ENCODE results near the gene OPCML. TPM values are rescaled to one million over a fixed set of nuclear protein-coding genes. Genes with fewer than 3 reads are reported as not detected.

OPCML gene
- total RNA-seq, 1 donor from 2014 or later = 0.61 TPM

- no peak for TF ChIP-seq CTCF (IDR thresholded peaks at IDR 0.05; ENCODE audit: partially characterized antibody, unreplicated experiment)
- Mint-ChIP-seq H3K36me3 (ENCODE audit: unreplicated experiment) (no peaks in the 10 kb centered on the region), H3K9me3 (ENCODE audit: unreplicated experiment) (no peaks in the 10 kb centered on the region), H3K4me3 (ENCODE audit: unreplicated experiment) (no peak overlapping the region), H3K4me1 (ENCODE audit: low read depth, unreplicated experiment) (no peaks in the 10 kb centered on the region), H3K27ac (ENCODE audit: unreplicated experiment) (no peak overlapping the region), H3K27me3 (ENCODE audit: unreplicated experiment) (peaks cover 2% of the 10 kb centered on the region)
- no peak for DNase-seq
Measured at GRCh38 chr11:132691848-132692550, 840.3 kb downstream of the OPCML start.

GRCh38 chr11:132686886-132687285 is 845.4 kb downstream of the OPCML start:
- DNase-seq = no peak
- peaks cover 2% of the 10 kb centered on the region for H3K27me3 Mint-ChIP-seq (ENCODE audit: unreplicated experiment)
- H3K4me3 Mint-ChIP-seq (ENCODE audit: unreplicated experiment) = no peak overlapping the region
- peaks cover 3% of the 10 kb centered on the region for H3K4me1 Mint-ChIP-seq (ENCODE audit: low read depth, unreplicated experiment)
- no peaks in the 10 kb centered on the region for H3K36me3 Mint-ChIP-seq (ENCODE audit: unreplicated experiment)
- H3K9me3 Mint-ChIP-seq (ENCODE audit: unreplicated experiment) = no peaks in the 10 kb centered on the region
- no peak overlapping the region for H3K27ac Mint-ChIP-seq (ENCODE audit: unreplicated experiment)
- TF ChIP-seq CTCF (IDR thresholded peaks at IDR 0.05; ENCODE audit: partially characterized antibody, unreplicated experiment) = no peak

GRCh38 chr11:132685174-132685611 is 847.1 kb downstream of the OPCML start:
- Mint-ChIP-seq H3K4me1 (ENCODE audit: low read depth, unreplicated experiment) (peaks cover 5% of the 10 kb centered on the region), H3K36me3 (ENCODE audit: unreplicated experiment) (no peaks in the 10 kb centered on the region), H3K27ac (ENCODE audit: unreplicated experiment) (no peak overlapping the region), H3K4me3 (ENCODE audit: unreplicated experiment) (no peak overlapping the region), H3K9me3 (ENCODE audit: unreplicated experiment) (no peaks in the 10 kb centered on the region), H3K27me3 (ENCODE audit: unreplicated experiment) (peaks cover 2% of the 10 kb centered on the region)
- DNase-seq = no peak
- TF ChIP-seq CTCF (IDR thresholded peaks at IDR 0.05; ENCODE audit: partially characterized antibody, unreplicated experiment) = no peak

- Mint-ChIP-seq H3K4me1 (ENCODE audit: low read depth, unreplicated experiment) (peaks cover 5% of the 10 kb centered on the region), H3K4me3 (ENCODE audit: unreplicated experiment) (no peak overlapping the region), H3K27me3 (ENCODE audit: unreplicated experiment) (peaks cover 2% of the 10 kb centered on the region), H3K9me3 (ENCODE audit: unreplicated experiment) (no peaks in the 10 kb centered on the region), H3K27ac (ENCODE audit: unreplicated experiment) (no peak overlapping the region), H3K36me3 (ENCODE audit: unreplicated experiment) (no peaks in the 10 kb centered on the region)
- no peak for TF ChIP-seq CTCF (IDR thresholded peaks at IDR 0.05; ENCODE audit: partially characterized antibody, unreplicated experiment)
- no peak for DNase-seq
Measured at GRCh38 chr11:132683602-132684001, 848.7 kb downstream of the OPCML start.

GRCh38 chr11:132681971-132682370 is 850.3 kb downstream of the OPCML start:
- Mint-ChIP-seq H3K4me3 (ENCODE audit: unreplicated experiment) (no peak overlapping the region), H3K36me3 (ENCODE audit: unreplicated experiment) (no peaks in the 10 kb centered on the region), H3K27ac (ENCODE audit: unreplicated experiment) (no peak overlapping the region), H3K27me3 (ENCODE audit: unreplicated experiment) (no peaks in the 10 kb centered on the region), H3K4me1 (ENCODE audit: low read depth, unreplicated experiment) (peaks cover 5% of the 10 kb centered on the region), H3K9me3 (ENCODE audit: unreplicated experiment) (no peaks in the 10 kb centered on the region)
- no peak for TF ChIP-seq CTCF (IDR thresholded peaks at IDR 0.05; ENCODE audit: partially characterized antibody, unreplicated experiment)
- DNase-seq = no peak
